Measurements from ENCODE around the gene CDC20. TPM values are rescaled to one million over a fixed set of nuclear protein-coding genes. Genes with fewer than 3 reads are reported as not detected.

The CDC20 gene
- total RNA-seq, 4 donors from 2014 or later, result 0.38 to 3.0 (median 1.6) TPM

- DNase-seq (ENCODE audit: low spot score) (no peak), ATAC-seq (ENCODE audit: low FRiP score) (no peak)
- TF ChIP-seq CTCF (IDR thresholded peaks at IDR 0.05), result no peak
These were observed 11.8 kb downstream of the CDC20 start for GRCh38 chr1:43370564-43370963.

- TF ChIP-seq CTCF (IDR thresholded peaks at IDR 0.05), result no peak
- DNase-seq (ENCODE audit: low spot score), result no peak
- ATAC-seq (ENCODE audit: low FRiP score), result no peak
These were observed 13.4 kb downstream of the CDC20 start for GRCh38 chr1:43372172-43372571.

GRCh38 chr1:43373066-43373940 is 14.5 kb downstream of the CDC20 start:
- no peak for TF ChIP-seq CTCF (IDR thresholded peaks at IDR 0.05)
- DNase-seq (ENCODE audit: low spot score) (no peak), ATAC-seq (ENCODE audit: low FRiP score) (peak; percentile 68)

- ATAC-seq (ENCODE audit: low FRiP score) (no peak), DNase-seq (ENCODE audit: low spot score) (no peak)
- TF ChIP-seq CTCF (IDR thresholded peaks at IDR 0.05), result no peak
These were observed 18.0 kb downstream of the CDC20 start for GRCh38 chr1:43376723-43377235.

GRCh38 chr1:43377831-43378230 is 19.1 kb downstream of the CDC20 start:
- TF ChIP-seq CTCF (IDR thresholded peaks at IDR 0.05), result no peak
- ATAC-seq (ENCODE audit: low FRiP score), result no peak
- DNase-seq (ENCODE audit: low spot score), result no peak

- DNase-seq (ENCODE audit: low spot score), result no peak
- no peak for TF ChIP-seq CTCF (IDR thresholded peaks at IDR 0.05)
- no peak for ATAC-seq (ENCODE audit: low FRiP score)
These were observed 20.7 kb downstream of the CDC20 start for GRCh38 chr1:43379476-43379875.

- DNase-seq (ENCODE audit: low spot score), result no peak
- ATAC-seq (ENCODE audit: low FRiP score), result peak; percentile 29
- no peak for TF ChIP-seq CTCF (IDR thresholded peaks at IDR 0.05)
These were observed 22.8 kb downstream of the CDC20 start for GRCh38 chr1:43381612-43382011.
